ENCODE measurements around the gene ERICH6. TPM values are rescaled to one million over a fixed set of nuclear protein-coding genes. Genes with fewer than 3 reads are reported as not detected.

ERICH6 gene
- 0.06 TPM in 1 of 2 replicates, not detected in the other for total RNA-seq

GRCh38 chr3:150703756-150704344 lies at the start of gene ERICH6:
Gene ERICH6, minus strand, starts transcription at chr3:150703920. Its CDS starts 22 bp downstream, at chr3:150703898.

Other genes starting within 250 kb of the ERICH6 start
- gene SERP1, start 157.4 kb downstream of the ERICH6 start, total RNA-seq, result 98.1 and 135 TPM in 2 replicates
- gene EIF2A, start 157.1 kb downstream of the ERICH6 start, total RNA-seq, result 140 and 142 TPM in 2 replicates
- gene SELENOT, start 100.6 kb downstream of the ERICH6 start, total RNA-seq, result 40.0 and 190 TPM in 2 replicates
- gene SIAH2, start 59.2 kb upstream of the ERICH6 start, total RNA-seq, result 8.4 and 15.5 TPM in 2 replicates
- gene MINDY4B, start 201.5 kb upstream of the ERICH6 start, total RNA-seq, result not detected in 2 replicates

All from bladder microvascular endothelial cell (primary cell).